Ovary (tissue), 9 donors: ENCODE measurements around the gene MARS1. TPM values are rescaled to one million over a fixed set of nuclear protein-coding genes. Genes with fewer than 3 reads are reported as not detected.

Experiments used
- DNase-seq, 5 donors: peaks; one replicate each; pipeline ENCODE4 v3.0.0-alpha.2; 2019 to 2020
- H3K27ac ChIP-seq, 2 donors: fragments of 200-600 bp; one replicate each; pipeline versions ENCODE4 v1.5.1 to v1.8.0; 2019 to 2022
- H3K27me3 ChIP-seq: fragments of 200-600 bp; one replicate; pipeline ENCODE4 v1.8.0; 2022
- H3K36me3 ChIP-seq: fragments of 200-600 bp; sonication (generic); one replicate; pipeline ENCODE4 v1.5.1; 2019
- H3K4me1 ChIP-seq: one replicate; pipeline ENCODE4 v1.8.1; 2013; ENCODE audit warnings: mild to moderate bottlenecking, moderate library complexity; ENCODE audit not compliant: insufficient read depth
- H3K4me3 ChIP-seq: fragments of 200-600 bp; sonication (generic); one replicate; pipeline ENCODE4 v1.5.1; 2017
- H3K9me3 ChIP-seq, 2 donors: fragments of 200-600 bp in 1 of 2; sonication (generic) in 1 of 2; one replicate each; pipeline versions ENCODE4 v1.5.1 to v1.8.1; 2013 to 2019; ENCODE audit warnings: mild to moderate bottlenecking in 1 of 2, moderate library complexity in 1 of 2
- CTCF ChIP-seq, 3 donors: fragments of 450-650 bp in 2 of 3; fragments of 200-600 bp in 1 of 3; IDR thresholded peaks; one replicate each; pipeline versions ENCODE4 v1.5.1 to v1.8.0; 2016 to 2022; ENCODE audit warnings: antibody characterized with exemption in 3 of 3, mild to moderate bottlenecking in 1 of 3
- EP300 ChIP-seq: sonication (generic); formaldehyde crosslinking; IDR thresholded peaks from one replicate; pipeline ENCODE4 v1.6.1; 2017; ENCODE audit warnings: antibody characterized with exemption
- POLR2A ChIP-seq: fragments of 450-650 bp; IDR thresholded peaks from one replicate; pipeline ENCODE4 v1.6.1; 2017; ENCODE audit warnings: antibody characterized with exemption, mild to moderate bottlenecking, moderate library complexity
- WGBS, 3 donors: extraction: QIAGEN DNeasy Blood & Tissue Kit in 1 of 3; methylation state at CpG; one replicate each; pipeline versions ENCODE4 v1.1.5 to v1.1.7; 2013 to 2017; 5-methylcytosine and 5-hydroxymethylcytosine counted together
- intact Hi-C, 4 donors: fragments of 100-400 bp; cut with DNase I; formaldehyde crosslinking; loops; one replicate each; pipeline versions ENCODE4 v1.11.0 to v1.15.1; 2022 to 2023
- polyA plus RNA-seq, 2 donors: library from polyadenylated mRNA; stranded (reverse); fragments of 200-250 nt in 1 of 2; fragments of 350-450 nt in 1 of 2; fragmentation: Illumina TruSeq in 1 of 2; extraction: RNeasy Lipid Tissue Mini Kit (QIAGEN cat#74804) in 1 of 2; gene quantifications; one replicate each; pipeline ENCODE4 v1.2.3, GENCODE V29; 2013 to 2014
- total RNA-seq, 7 donors: library from RNA; depleted of rRNA in 2 of 7; stranded (reverse); fragments of >200 nt in 2 of 7; fragmentation: NEBNext Ultra II Directional in 3 of 7; extraction: Animal tissue kit (Norgen Biotek cat#: 25700) in 3 of 7; gene quantifications; one replicate each; pipeline versions ENCODE4 v1.1.0 to v1.2.4, GENCODE V29; 2016 to 2023
- donor health status: DM: no; HTN: no; CAD: no; lungs with moderate emphysema.
- donor health status: DM: no; HTN: no; CAD: no.
- donor health status: Bipolar disorder and iron deficiency.
- donor health status: DM: yes; HTN: yes; CAD: no.
- donor health status: DM: no; HTN: no; CAD: no.
- donor health status: DM: yes; HTN: yes; CAD: no.

Gene MARS1
- total and polyA plus RNA-seq, 9 donors = 21.1 to 479 (median 66.4) TPM

- H3K9me3 ChIP-seq = no peaks in the 10 kb centered on the region
- peak overlapping the region in 1 of 2 donors; percentile 60 for H3K27ac ChIP-seq
- no peaks in the 10 kb centered on the region for H3K36me3 ChIP-seq
- H3K4me3 ChIP-seq = peak overlapping the region; percentile 43
- WGBS, 3 donors = 0 to 2% (median 1%) methylated on average over 8 to 9 of the region's 9 CpGs
- peaks cover 7% of the 10 kb centered on the region for H3K4me1 ChIP-seq
- H3K27me3 ChIP-seq = no peaks in the 10 kb centered on the region
- intact Hi-C loops = no loop called here
- DNase-seq = no peak
- TF ChIP-seq POLR2A (no peak), EP300 (no peak), CTCF (IDR thresholded peaks at IDR 0.05) (no peak)
Measured at GRCh38 chr12:57461917-57462250, 26.0 kb upstream of the MARS1 start.

GRCh38 chr12:57462251-57462911, 25.5 kb upstream of the MARS1 start:
- DNase-seq = peak; percentile 78 to 89 (median 87)
- Histone ChIP-seq H3K27ac (peak overlapping the region; percentile 49 to 60), H3K27me3 (no peaks in the 10 kb centered on the region), H3K4me1 (peaks cover 7% of the 10 kb centered on the region), H3K4me3 (peak overlapping the region; percentile 43), H3K36me3 (no peaks in the 10 kb centered on the region), H3K9me3 (no peaks in the 10 kb centered on the region)
- intact Hi-C loops = no loop called here
- 0 to 1% (median 0%) methylated on average over 27 to 28 of the region's 28 CpGs for WGBS, 3 donors
- peak; percentile 51 for TF ChIP-seq POLR2A
- no peak for TF ChIP-seq EP300
- TF ChIP-seq CTCF (IDR thresholded peaks at IDR 0.05) = peak; percentile 85 to 94 (median 90)

GRCh38 chr12:57462912-57463253, 25.0 kb upstream of the MARS1 start:
- Histone ChIP-seq H3K4me3 (no peak overlapping the region), H3K36me3 (no peaks in the 10 kb centered on the region), H3K4me1 (peaks cover 7% of the 10 kb centered on the region), H3K27ac (no peak overlapping the region), H3K9me3 (no peaks in the 10 kb centered on the region), H3K27me3 (no peaks in the 10 kb centered on the region)
- DNase-seq = no peak
- 35 to 41% (median 37%) methylated on average over 5 of the region's 5 CpGs for WGBS, 3 donors
- TF ChIP-seq CTCF (IDR thresholded peaks at IDR 0.05) = no peak
- no peak for TF ChIP-seq EP300
- no peak for TF ChIP-seq POLR2A
- intact Hi-C loops = no loop called here

- DNase-seq = no peak
- Histone ChIP-seq H3K9me3 (no peaks in the 10 kb centered on the region), H3K27ac (no peak overlapping the region), H3K4me1 (peaks cover 6% of the 10 kb centered on the region), H3K4me3 (no peak overlapping the region), H3K27me3 (no peaks in the 10 kb centered on the region), H3K36me3 (no peaks in the 10 kb centered on the region)
- 90 to 94% (median 93%) methylated on average over 12 of the region's 12 CpGs for WGBS, 3 donors
- TF ChIP-seq CTCF (IDR thresholded peaks at IDR 0.05) (no peak), POLR2A (no peak), EP300 (no peak)
- intact Hi-C loops = no loop called here
Measured at GRCh38 chr12:57464569-57464968, 23.3 kb upstream of the MARS1 start.
